Endothelial cell (in vitro differentiated cells): Measurements from ENCODE around the gene KIF12. TPM values are rescaled to one million over a fixed set of nuclear protein-coding genes. Genes with fewer than 3 reads are reported as not detected.

Source experiments
- DNase-seq: peaks from one replicate; pipeline ENCODE4 v3.0.0; 2021; ENCODE audit warnings: low spot score
- H3K27ac Mint-ChIP-seq: one replicate; pipeline ENCODE4 v1.8.0; 2021; ENCODE audit warnings: mixed read lengths, inconsistent platforms; ENCODE audit not compliant: unreplicated experiment
- H3K27me3 Mint-ChIP-seq: one replicate; pipeline ENCODE4 v1.8.0; 2021; ENCODE audit warnings: mild to moderate bottlenecking, moderate library complexity, mixed read lengths, inconsistent platforms; ENCODE audit not compliant: unreplicated experiment
- H3K36me3 Mint-ChIP-seq: one replicate; pipeline ENCODE4 v1.8.0; 2021; ENCODE audit warnings: mild to moderate bottlenecking, low read depth, mixed read lengths, inconsistent platforms; ENCODE audit not compliant: unreplicated experiment
- H3K4me1 Mint-ChIP-seq: one replicate; pipeline ENCODE4 v1.8.0; 2021; ENCODE audit warnings: mild to moderate bottlenecking, mixed read lengths, inconsistent platforms; ENCODE audit not compliant: unreplicated experiment
- H3K4me3 Mint-ChIP-seq: one replicate; pipeline ENCODE4 v1.8.0; 2021; ENCODE audit warnings: mild to moderate bottlenecking, mixed read lengths, inconsistent platforms; ENCODE audit not compliant: unreplicated experiment
- H3K9me3 Mint-ChIP-seq: one replicate; pipeline ENCODE4 v1.8.0; 2021; ENCODE audit warnings: mixed read lengths, inconsistent platforms; ENCODE audit not compliant: unreplicated experiment
- CTCF ChIP-seq: fragments of 200-600 bp; sonication (generic); IDR thresholded peaks from one replicate; pipeline ENCODE4 v1.5.0; 2021; ENCODE audit warnings: antibody characterized with exemption; ENCODE audit not compliant: unreplicated experiment
- total RNA-seq: library from RNA; stranded (reverse); fragmentation: NEBNext Ultra II Directional; extraction: Animal tissue kit (Norgen Biotek cat#: 25700); gene quantifications from one replicate; pipeline ENCODE4 v1.2.1, GENCODE V29; 2021; ENCODE audit not compliant: unreplicated experiment

Gene KIF12
- total RNA-seq, 1 donor from 2014 or later, result 0.26 TPM

- Mint-ChIP-seq H3K4me1 (no peaks in the 10 kb centered on the region), H3K9me3 (no peaks in the 10 kb centered on the region), H3K27me3 (peaks cover 5% of the 10 kb centered on the region), H3K27ac (no peak overlapping the region), H3K36me3 (no peaks in the 10 kb centered on the region), H3K4me3 (no peak overlapping the region)
- no peak for TF ChIP-seq CTCF
- DNase-seq, result no peak
Observed at GRCh38 chr9:114087721-114088120, 11.4 kb downstream of the KIF12 start.

GRCh38 chr9:114086607-114087006 is 12.5 kb downstream of the KIF12 start:
- Mint-ChIP-seq H3K36me3 (no peaks in the 10 kb centered on the region), H3K27me3 (peaks cover 5% of the 10 kb centered on the region), H3K27ac (no peak overlapping the region), H3K4me3 (no peak overlapping the region), H3K4me1 (no peaks in the 10 kb centered on the region), H3K9me3 (no peaks in the 10 kb centered on the region)
- no peak for DNase-seq
- no peak for TF ChIP-seq CTCF

- H3K4me1 Mint-ChIP-seq, result no peaks in the 10 kb centered on the region
- H3K27ac Mint-ChIP-seq, result no peak overlapping the region
- DNase-seq, result no peak
- no peak overlapping the region for H3K4me3 Mint-ChIP-seq
- no peak for TF ChIP-seq CTCF
- H3K36me3 Mint-ChIP-seq, result no peaks in the 10 kb centered on the region
- H3K9me3 Mint-ChIP-seq, result no peaks in the 10 kb centered on the region
- peaks cover 8% of the 10 kb centered on the region for H3K27me3 Mint-ChIP-seq
Observed at GRCh38 chr9:114086009-114086408, 13.1 kb downstream of the KIF12 start.

GRCh38 chr9:114085387-114085789 is 13.7 kb downstream of the KIF12 start:
- Mint-ChIP-seq H3K36me3 (no peaks in the 10 kb centered on the region), H3K9me3 (no peaks in the 10 kb centered on the region), H3K4me3 (no peak overlapping the region), H3K27ac (no peak overlapping the region), H3K4me1 (no peaks in the 10 kb centered on the region), H3K27me3 (peaks cover 6% of the 10 kb centered on the region)
- no peak for TF ChIP-seq CTCF
- no peak for DNase-seq

- Mint-ChIP-seq H3K27ac (no peak overlapping the region), H3K4me1 (no peaks in the 10 kb centered on the region), H3K36me3 (no peaks in the 10 kb centered on the region), H3K9me3 (no peaks in the 10 kb centered on the region), H3K27me3 (peaks cover 3% of the 10 kb centered on the region), H3K4me3 (no peak overlapping the region)
- no peak for TF ChIP-seq CTCF
- no peak for DNase-seq
Observed at GRCh38 chr9:114084282-114085073, 14.6 kb downstream of the KIF12 start.
